Hepatic stellate cell (primary cell): Measurements from ENCODE around the gene KRT74.

Source experiments
- DNase-seq: peaks from one replicate; pipeline ENCODE4 v3.0.0; 2011; ENCODE audit warnings: low spot score

The KRT74 gene

DNA sequence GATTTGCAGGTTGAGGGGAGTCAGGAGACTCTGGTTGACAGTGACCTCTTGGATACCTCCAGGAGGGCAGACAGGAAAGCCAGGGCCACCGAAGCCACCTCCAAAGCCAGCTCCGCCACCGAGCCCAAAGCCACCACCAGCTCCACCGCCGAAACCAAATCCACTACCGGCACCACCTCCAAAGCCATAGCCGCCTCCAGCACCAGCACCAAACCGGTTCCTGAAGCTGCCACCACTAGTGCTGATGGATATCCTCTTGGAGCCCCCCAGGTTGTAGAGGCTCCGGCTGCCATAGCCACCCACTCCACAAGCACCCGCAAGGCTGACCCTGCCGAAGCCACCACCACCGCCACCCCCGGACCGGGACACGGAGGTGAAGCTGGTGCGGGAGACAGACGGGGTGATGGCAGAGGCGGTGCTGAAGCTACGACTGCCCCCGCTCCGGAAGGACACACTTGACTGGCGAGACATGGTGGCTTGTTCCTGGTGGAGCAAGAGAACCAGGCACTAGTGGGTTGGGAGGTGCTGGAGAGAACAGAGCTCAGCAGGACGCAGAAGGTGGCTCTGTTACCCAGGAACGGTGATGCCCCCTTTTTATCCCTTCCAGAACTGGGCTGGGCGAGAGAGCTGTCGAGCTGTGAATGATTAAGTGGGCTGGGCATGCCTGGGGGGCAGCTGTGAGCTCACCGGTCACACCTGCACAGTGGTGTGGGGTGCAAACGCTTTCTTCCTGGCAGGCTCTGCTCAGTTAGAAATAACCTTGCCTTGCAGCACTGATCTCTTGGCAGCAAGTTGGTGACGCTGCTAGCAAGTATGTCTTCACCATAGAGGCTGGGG, 53.6 kb downstream of the KRT74 start, which contains the start of gene KRT5:
Gene KRT5, minus strand, starts transcription at position 569 of the 837 bp plus-strand sequence. Its CDS starts 98 bp downstream, at position 471.
- DNase-seq, result no peak

- no peak for DNase-seq
These were observed 54.3 kb downstream of the KRT74 start for GRCh38 chr12:52519387-52519703.

GRCh38 chr12:52518574-52519386, 54.9 kb downstream of the KRT74 start:
- no peak for DNase-seq

- DNase-seq, result no peak
These were observed 55.8 kb downstream of the KRT74 start for GRCh38 chr12:52517888-52518287.

GRCh38 chr12:52517005-52517835, 56.4 kb downstream of the KRT74 start:
- DNase-seq, result no peak

DNA sequence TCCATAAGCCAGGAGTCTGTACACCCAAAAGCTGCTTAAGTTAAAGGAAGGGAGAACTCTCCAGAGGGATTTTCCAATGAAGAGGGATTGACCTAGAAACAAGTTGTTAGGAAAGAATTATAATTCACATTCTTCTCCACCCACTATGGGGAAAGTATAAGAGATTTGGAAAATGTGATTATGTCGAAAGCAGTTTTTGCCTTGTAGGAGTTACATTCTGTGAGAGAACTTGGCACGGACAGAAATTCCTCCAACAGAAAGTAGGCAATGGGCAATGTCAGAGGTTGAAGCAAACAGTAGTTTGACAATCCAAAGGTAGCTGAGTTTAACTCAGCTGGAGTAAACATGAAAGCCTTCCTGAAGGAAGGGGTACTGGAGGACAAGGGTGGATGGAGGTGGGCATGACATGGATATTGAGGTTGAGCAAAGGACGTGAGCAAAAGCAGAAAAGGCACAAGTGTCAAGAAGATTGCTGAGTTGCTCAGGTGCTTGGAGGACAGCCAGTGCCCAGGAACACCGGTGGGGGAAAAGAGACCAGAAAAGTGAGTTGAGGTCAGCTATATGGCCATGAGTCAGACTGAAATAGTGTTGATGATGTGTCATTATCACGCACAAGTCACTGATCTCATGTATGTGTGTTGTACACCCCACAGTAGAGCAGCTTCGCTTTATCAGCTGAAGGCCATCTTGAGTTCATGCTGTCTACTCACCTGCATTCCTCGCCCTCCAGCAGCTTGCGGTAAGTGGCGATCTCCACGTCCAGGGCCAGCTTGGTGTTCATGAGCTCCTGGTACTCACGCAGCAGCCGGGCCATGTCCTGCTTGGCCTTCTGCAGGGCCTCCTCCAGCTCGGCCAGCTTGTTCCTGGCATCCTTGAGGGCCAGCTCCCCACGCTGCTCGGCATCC, 57.5 kb downstream of the KRT74 start:
- no peak for DNase-seq
